Measurements from ENCODE around the gene GARIN3.

Gene GARIN3

GRCh38 chr5:157197086-157197485 is 31.0 kb upstream of the GARIN3 start:
- ChIA-PET POLR2A (no interaction called here), CTCF (interaction anchor here (0.9 to 1.2 kb wide), 2 partner anchors 48 to 57 kb away, joined by 3 to 4 read pairs; no protein-coding TSS in a partner anchor)
- no peak for TF ChIP-seq CTCF (IDR thresholded peaks at IDR 0.05; ENCODE audit: control extremely low read depth, extremely low read depth, low read depth, missing control alignments)
- DNase-seq (ENCODE audit: extremely low spot score) = no peak

GRCh38 chr5:157196045-157196444 is 30.0 kb upstream of the GARIN3 start:
- no peak for DNase-seq (ENCODE audit: extremely low spot score)
- TF ChIP-seq CTCF (IDR thresholded peaks at IDR 0.05; ENCODE audit: control extremely low read depth, extremely low read depth, low read depth, missing control alignments) = no peak
- POLR2A ChIA-PET = no interaction called here

GRCh38 chr5:157193699-157194424 is 27.8 kb upstream of the GARIN3 start:
- no peak for TF ChIP-seq CTCF (IDR thresholded peaks at IDR 0.05; ENCODE audit: control extremely low read depth, extremely low read depth, low read depth, missing control alignments)
- no peak for DNase-seq (ENCODE audit: extremely low spot score)
- CTCF ChIA-PET = interaction anchor here (1.6 kb wide), 1 partner anchor 45 kb away, joined by 4 read pairs; no protein-coding TSS in a partner anchor
- POLR2A ChIA-PET = no interaction called here

More at GRCh38 chr5:157196045-157196444, 30.0 kb upstream of the GARIN3 start:
- CTCF ChIA-PET = interaction anchor here (0.9 to 1.5 kb wide), 3 partner anchors 16 to 58 kb away, joined by 3 to 4 read pairs (median 3); no protein-coding TSS in a partner anchor

- CTCF ChIA-PET = interaction anchor here (0.7 to 2.3 kb wide), 6 partner anchors 9 to 64 kb away, joined by 3 to 10 read pairs (median 3); no protein-coding TSS in a partner anchor
- TF ChIP-seq CTCF (IDR thresholded peaks at IDR 0.05; ENCODE audit: control extremely low read depth, extremely low read depth, low read depth, missing control alignments) = no peak
- no peak for DNase-seq (ENCODE audit: extremely low spot score)
- POLR2A ChIA-PET = no interaction called here
Measured at GRCh38 chr5:157189223-157189622, 23.2 kb upstream of the GARIN3 start.

GRCh38 chr5:157188270-157188669 is 22.2 kb upstream of the GARIN3 start:
- POLR2A ChIA-PET = no interaction called here
- no peak for TF ChIP-seq CTCF (IDR thresholded peaks at IDR 0.05; ENCODE audit: control extremely low read depth, extremely low read depth, low read depth, missing control alignments)
- CTCF ChIA-PET = interaction anchor here (1.5 to 2.1 kb wide), 4 partner anchors 10 to 40 kb away, joined by 3 to 7 read pairs (median 4); no protein-coding TSS in a partner anchor
- no peak for DNase-seq (ENCODE audit: extremely low spot score)

- ChIA-PET POLR2A (no interaction called here), CTCF (interaction anchor here (1.0 to 1.8 kb wide), 4 partner anchors 11 to 66 kb away, joined by 3 to 6 read pairs (median 3); no protein-coding TSS in a partner anchor)
- DNase-seq (ENCODE audit: extremely low spot score) = no peak
- TF ChIP-seq CTCF (IDR thresholded peaks at IDR 0.05; ENCODE audit: control extremely low read depth, extremely low read depth, low read depth, missing control alignments) = no peak
Measured at GRCh38 chr5:157187046-157187754, 21.1 kb upstream of the GARIN3 start.
